Sciatic nerve (tissue), 2 donors: ENCODE measurements around the gene PRKCH. TPM values are rescaled to one million over a fixed set of nuclear protein-coding genes. Genes with fewer than 3 reads are reported as not detected.
A peak's percentile ranks its signal among the peaks of the same experiment; 100 is the strongest.

ENCODE experiments used
- ATAC-seq: fragments of 200-7000 bp; cut with Tn5 transposase; one replicate; pipeline ENCODE4 v1.9.1; 2020; ENCODE audit warnings: mild to moderate bottlenecking, moderate library complexity
- DNase-seq: peaks from one replicate; pipeline ENCODE4 v3.0.0-alpha.2; 2020; ENCODE audit warnings: low spot score
- intact Hi-C: fragments of 100-400 bp; cut with DNase I; formaldehyde crosslinking; loops from one replicate; pipeline ENCODE4 v1.14.2; 2022
- total RNA-seq: library from RNA; stranded (reverse); fragmentation: NEBNext Ultra II Directional; extraction: Animal tissue kit (Norgen Biotek cat#: 25700); gene quantifications from one replicate; pipeline ENCODE4 v1.2.1, GENCODE V29; 2021
- donor health status: DM: no; HTN: no; CAD: no.
- donor health status: DM: no; HTN: no; CAD: no.

The PRKCH gene
- total RNA-seq, 1 donor from 2014 or later = 52.9 TPM

DNA sequence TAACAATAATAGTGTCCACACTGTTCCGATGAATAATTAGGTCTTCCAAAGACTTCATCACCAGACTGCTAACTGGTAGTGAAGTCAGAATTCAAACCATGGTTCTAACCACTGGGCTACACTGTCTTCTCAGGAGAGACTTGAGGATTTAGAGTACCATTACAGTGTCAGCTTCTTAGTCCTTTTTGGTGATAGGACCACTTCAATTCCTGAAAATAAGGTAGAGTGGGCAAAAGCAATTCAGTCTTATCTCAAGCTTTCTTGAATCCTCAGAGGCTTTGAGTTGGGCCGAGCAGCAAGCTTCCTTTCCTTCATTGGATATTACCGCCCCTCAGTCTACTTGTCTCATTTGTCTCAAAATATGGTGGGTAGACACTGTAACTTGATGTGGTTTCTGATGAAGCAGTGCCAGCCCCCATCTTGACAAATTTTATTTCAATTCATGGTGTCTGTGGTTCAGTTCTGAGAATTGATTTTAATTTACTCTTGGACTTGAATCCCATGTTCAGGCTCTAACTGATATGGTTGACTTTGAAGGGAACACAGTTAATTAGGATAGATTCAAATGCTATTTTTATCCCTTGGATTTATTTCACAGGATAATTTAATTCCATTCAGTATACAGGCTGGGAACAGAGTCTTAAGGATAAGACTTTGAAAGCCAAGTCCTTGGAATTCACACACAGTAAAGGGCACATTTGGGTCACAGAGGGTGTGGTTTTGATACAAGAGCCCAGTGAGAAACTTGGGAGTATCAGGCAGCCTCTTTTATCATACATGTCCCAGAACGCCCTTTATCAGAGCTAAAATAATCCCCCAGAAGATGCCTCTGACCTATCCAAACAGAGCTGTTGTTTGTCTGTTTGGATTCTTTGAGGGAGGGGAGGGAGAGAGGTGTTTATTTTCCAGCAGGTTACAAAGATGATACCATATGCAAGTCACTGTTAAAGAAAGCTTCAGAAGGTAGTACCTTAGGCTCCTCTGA is 167.3 kb downstream of the PRKCH start:
- DNase-seq (no peak), ATAC-seq (no peak)
- intact Hi-C loops = no loop called here

DNA sequence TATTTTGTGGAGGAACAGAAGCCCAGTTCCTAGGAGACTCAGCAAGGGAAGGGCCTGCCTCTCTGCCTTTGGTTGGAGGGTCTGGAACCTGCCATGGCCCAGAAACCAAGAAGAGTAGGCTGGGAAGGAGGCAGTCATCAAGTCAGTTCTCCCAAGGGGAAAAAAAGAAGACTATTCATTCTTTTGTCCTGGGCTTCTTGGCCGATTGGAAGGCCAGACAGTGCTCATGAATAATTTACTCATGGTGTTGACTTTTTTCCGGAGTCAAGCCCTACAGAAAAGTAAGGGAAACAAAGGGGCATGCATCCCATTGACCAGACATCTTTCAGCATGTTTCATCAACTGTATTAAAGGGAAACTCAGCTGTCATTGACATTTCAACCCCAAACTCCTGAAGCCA is 168.1 kb downstream of the PRKCH start:
- ATAC-seq (no peak), DNase-seq (no peak)
- intact Hi-C loops = no loop called here

DNA sequence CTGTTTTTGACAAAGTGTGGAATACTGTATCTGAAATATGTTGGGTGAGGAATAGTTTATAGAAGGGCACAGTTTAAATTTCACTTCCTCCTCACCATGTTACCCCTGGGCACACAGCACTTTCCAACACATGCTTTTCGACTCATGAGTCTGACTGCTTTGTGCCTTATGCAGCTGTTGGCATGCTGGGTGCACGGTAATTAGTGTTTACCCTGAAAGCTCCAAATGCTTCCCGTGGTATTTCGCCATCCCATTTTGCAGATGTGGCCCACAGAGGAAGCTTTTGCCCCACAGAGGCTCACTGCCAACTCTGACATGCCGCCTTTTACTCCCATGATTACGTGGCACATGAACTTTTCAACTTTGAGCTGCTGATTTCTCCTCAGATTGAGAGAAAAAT is 168.6 kb downstream of the PRKCH start:
- DNase-seq = peak; percentile 71
- intact Hi-C loops = no loop called here
- ATAC-seq = peak; percentile 67

DNA sequence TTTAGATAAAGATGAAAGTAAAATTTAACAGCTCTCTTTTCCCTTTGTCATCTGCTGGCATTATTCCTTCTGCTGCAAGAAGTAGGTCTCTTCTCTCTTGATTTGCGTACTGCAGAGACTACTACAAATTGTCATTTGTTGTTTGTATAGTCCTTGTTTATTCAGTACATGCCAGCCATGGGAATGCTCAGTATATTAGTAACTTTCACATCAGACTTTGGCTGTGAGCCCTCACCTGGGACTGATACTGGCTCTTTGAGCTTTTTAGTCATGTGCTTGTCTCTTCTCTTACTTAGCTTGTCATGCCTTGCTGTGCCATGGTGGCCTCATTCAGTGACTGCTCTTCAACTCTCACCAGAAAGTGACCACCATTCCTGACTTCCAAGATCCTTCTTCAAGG is 169.8 kb downstream of the PRKCH start:
- intact Hi-C loops = no loop called here
- DNase-seq = no peak
- ATAC-seq = no peak

DNA sequence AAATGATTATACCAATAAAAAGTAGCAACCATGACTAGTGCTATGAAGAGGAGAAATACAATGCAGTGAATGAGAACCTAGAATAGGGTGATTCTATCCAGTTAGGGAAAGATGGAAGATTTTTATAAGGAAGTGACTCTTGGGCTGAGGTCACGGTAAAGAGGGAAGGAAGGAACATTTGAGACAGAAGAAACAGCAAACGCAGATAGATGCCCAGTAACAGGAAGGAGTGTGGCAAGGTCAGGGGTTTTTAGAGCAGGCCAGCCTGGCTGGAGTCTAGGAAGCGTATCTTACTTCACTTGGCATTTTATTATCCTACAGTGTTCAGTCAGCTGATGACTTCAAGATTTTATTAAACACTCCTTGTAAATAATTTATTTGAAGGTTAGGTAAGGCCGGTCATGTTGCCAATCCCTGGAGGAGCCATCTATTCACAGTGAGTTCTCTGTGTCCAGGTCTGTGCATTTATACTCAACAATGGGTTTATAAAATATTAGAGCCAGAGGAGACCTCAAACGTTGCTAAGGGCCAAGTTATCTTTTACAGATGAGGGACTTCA is 170.6 kb downstream of the PRKCH start:
- DNase-seq = no peak
- peak; percentile 60 for ATAC-seq

DNA sequence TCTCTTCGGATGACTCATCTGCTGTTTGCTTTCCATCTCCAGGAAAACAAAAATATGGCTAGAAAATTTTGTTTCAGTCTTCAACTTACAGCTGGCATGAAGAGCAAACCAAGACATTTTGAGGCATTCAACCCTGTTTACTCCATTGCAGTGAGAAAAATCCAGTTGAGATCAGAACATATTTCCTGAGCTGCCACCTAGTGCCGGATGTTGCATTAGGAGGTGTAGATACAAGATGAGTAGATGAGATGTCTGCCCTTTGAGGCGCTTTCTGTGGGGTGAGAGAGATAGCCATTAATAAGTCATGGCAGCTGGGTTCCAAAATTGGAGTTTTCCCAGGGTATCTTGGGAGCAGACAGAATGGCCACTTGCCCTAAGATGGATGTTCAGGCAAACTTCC is 171.1 kb downstream of the PRKCH start:
- intact Hi-C loops = no loop called here
- no peak for ATAC-seq
- no peak for DNase-seq

More for the DNA sequence above, 170.6 kb downstream of the PRKCH start:
- intact Hi-C loops = no loop called here

DNA sequence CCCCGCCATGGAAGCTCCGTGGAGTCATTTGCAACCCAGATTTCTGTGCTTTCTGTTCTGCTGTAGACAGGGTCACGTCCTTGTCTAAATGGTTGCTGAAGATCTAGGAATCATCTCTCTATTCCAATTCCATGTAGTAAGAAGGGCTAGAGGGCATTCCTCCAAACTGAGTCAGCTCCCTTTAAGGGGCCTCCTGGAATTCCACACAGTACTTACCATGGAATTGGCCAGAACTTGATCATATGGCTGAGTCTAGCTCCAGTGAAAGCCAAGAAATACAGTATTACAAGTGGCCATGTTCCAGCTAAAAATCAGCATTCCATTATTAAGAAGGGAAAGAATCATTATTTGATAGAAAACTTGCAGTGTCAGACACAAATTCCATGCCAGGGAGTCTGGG is 171.9 kb downstream of the PRKCH start:
- DNase-seq = no peak
- intact Hi-C loops = no loop called here
- ATAC-seq = no peak

DNA sequence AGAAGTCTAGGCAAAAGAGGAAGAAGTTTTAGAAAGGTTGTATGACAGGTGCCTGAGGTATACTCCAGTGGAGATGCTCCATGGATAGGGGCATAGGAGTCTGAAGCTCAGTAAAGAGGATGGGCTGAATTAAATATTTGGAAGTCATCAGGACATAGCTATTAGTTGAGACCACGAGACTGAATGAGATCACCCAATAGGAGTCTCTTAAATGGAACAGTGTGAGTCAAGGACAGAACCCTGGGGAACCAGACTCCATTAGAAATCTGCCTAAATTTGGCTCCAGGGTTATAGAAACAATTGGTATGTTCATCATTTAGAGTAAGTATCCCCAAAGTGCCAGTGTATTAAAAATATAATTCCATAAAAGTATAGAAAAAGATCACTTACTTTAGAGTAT is 172.6 kb downstream of the PRKCH start:
- ATAC-seq = no peak
- intact Hi-C loops = no loop called here

DNA sequence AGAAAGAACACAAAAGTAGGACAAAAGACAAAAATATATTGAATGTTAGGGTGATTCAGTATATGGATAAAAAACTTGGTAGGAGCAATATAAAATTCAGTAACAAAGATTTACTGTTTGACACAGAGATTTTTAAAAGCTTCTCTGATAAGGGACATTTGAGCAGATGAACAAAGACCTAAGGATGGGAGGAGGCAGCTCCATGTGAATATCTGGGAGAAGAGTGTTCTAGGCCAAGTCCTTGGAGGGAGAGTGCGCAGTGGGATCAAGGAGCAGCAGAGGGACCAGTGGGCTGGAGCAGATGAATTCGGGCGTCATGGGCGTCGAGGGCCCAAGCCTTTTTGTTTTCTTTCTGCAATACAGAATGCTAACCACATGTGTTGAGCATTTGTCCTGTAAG is 174.4 kb downstream of the PRKCH start:
- intact Hi-C loops = no loop called here
- DNase-seq = no peak
- ATAC-seq = no peak

More for the DNA sequence above, 172.6 kb downstream of the PRKCH start:
- DNase-seq = no peak

DNA sequence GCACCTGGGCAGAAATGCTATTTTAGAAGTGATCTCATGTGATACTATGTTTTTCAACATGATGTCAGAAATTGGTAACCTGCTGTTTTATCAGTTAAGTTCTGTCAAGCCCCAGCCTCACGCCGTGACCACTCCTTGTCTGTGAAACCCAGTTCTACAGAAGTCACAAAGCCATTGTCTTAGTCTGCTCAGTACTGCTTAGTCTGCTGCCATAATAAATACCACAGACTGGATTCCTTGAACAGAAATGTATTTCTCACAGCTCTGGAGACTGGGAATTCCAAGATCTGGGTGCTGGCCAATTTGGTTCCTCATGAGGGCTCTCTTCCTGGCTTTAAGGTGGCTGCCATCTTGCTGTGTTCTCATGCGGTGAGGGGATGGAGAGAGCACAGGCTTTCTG is 176.9 kb downstream of the PRKCH start:
- intact Hi-C loops = no loop called here
- DNase-seq = no peak
- peak; percentile 15 for ATAC-seq

DNA sequence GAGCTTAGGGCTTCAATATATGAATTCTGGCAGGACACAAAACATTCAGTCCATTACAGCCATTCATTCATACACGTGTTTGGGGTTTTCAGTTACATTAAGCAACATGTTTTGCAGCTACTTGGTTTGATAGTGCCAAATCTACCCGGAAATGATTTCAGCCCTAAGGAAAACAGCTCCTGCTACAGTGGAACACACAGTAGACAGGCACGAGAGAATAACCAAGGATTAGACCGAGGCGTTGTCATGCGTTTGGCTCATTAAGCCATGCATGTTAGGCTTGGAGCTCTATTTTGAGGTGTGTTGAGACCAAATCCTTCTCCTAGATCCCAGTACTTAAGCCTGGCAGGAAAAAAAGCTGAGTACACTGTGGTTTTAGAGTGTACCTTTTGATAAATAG is 177.4 kb downstream of the PRKCH start:
- ATAC-seq = peak; percentile 76
- intact Hi-C loops = no loop called here
- no peak for DNase-seq

DNA sequence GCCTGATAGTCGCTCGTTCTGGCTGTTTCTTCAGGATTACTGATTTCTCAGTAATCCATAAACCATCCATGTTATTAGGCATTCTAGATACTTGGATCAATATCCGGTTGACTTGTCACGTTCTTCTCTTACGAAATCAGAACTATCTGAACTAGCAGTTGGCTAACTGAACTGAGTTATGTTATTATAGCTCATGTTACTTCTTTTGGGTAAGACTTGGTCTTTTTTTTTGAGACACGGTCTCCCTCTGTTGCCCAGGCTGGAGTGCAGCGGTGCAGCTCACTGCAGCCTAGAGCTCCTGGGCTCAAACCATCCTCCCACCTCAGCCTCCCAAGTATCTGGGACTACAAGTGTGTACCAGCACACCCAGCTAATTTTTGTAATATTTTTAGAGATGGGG is 178.6 kb downstream of the PRKCH start:
- DNase-seq (no peak), ATAC-seq (no peak)
- intact Hi-C loops = no loop called here

DNA sequence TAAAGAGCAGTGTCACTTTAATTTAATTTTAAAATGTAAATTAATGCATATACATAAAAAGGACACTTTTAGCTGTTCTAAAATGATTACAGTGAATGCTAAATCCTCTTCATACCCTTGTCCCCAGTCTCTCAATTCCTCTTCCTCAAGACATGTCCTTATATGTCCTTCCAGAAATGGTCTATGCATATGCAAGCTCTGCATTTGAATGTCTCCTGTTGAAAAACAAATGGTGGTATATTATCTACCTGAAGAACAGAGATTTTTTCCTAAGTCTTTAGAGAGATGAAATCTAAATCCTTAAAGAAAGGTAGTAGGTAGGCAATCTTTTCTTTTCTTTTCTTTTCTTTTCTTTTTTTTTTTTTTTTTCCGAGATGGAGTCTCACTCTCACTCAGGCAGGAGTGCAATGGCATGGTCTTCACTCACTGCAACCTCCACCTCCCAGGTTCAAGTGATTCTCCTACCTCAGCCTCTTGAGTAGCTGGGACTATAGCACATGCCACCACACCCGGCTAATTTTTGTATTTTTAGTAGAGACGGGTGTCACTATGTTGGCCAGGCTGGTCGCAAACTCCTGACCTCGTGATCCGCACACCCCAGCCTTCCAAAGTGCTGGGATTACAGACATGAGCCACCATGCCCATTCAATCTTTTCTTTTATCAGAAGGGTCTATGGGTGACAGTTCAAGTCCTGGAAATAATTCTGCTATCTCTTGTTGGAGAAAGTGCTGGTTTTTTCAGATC is 180.5 kb downstream of the PRKCH start:
- DNase-seq (no peak), ATAC-seq (no peak)
- intact Hi-C loops = no loop called here

DNA sequence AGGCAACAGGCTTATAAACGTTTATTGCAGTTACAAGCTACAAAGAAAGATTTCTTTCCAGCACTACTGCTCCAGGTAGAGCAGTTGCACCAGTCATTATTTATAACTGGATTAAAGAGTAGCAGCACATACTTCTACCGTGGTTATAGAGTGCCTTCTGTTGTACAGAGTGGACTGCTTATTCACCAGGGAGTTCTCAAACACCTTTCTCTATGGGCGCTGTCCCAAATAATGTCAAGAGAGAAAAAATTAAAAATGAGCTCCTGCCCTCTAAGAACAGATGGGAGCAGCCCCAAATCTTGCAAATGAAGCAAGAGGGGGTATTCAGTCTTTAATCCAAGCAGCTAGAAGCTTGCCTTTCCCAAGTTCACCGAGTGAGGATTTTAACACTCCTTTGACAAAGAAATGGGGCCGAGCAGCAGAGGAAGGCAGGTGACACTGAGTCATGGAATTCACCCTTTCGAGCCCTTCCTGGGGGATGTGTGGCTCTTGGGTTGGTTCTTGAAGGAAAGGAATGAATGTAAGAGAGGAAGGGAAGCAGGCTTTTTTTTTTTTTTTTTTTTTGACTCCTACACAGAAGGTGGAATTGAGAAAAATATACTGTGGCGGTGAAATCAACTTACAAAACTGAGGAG is 181.2 kb downstream of the PRKCH start:
- ATAC-seq (no peak), DNase-seq (no peak)
- intact Hi-C loops = no loop called here

DNA sequence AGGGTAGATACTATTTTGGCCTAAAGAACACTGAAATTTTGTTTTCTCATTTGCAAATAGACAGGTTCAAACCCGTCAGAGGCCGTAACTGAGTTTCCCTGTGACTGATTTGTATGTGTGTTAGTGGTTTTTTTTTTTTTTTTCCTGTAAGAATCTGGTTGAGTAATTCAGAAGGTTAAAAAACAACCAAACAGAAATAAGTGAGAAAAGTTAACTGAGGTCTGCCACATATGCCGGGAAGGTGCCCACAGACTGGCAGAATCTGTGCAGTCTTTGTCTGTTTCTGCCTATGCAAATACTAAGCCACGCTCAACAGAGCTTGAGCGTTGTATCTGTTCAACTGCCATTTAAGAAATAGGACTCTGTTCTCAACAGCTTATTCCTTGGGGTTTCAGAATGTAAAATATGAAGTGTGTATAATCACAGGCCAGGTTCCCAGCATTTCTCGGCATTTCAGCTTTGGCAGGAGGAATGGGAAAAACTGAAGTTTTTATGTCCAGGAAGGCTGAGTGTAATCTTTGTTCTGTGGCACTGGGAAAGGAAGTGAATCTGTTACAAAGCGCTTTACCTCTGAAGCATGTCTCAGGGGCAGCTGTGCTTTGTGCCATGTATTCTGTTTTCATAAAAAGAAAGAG is 181.9 kb downstream of the PRKCH start:
- DNase-seq (no peak), ATAC-seq (peak; percentile 43)
- intact Hi-C loops = no loop called here

DNA sequence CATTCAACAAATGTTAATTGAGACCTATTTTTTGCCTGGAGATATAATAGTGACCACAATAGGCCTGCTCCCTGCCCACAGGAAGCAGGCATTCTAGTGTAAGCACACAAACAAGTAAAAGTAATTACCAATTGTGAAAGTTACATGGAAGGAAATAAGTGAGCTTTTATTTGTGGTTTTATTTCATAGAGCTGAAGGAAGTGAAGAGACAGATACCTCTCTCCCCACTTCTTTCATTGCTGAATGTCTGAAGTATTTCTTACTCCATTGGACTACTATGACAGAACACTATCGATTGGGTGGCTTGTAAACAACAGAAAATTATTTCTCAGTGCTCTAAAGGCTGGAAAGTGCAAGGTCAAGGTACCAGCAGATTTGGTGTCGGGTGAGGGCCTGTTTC is 183.5 kb downstream of the PRKCH start:
- intact Hi-C loops = no loop called here
- ATAC-seq (no peak), DNase-seq (no peak)

DNA sequence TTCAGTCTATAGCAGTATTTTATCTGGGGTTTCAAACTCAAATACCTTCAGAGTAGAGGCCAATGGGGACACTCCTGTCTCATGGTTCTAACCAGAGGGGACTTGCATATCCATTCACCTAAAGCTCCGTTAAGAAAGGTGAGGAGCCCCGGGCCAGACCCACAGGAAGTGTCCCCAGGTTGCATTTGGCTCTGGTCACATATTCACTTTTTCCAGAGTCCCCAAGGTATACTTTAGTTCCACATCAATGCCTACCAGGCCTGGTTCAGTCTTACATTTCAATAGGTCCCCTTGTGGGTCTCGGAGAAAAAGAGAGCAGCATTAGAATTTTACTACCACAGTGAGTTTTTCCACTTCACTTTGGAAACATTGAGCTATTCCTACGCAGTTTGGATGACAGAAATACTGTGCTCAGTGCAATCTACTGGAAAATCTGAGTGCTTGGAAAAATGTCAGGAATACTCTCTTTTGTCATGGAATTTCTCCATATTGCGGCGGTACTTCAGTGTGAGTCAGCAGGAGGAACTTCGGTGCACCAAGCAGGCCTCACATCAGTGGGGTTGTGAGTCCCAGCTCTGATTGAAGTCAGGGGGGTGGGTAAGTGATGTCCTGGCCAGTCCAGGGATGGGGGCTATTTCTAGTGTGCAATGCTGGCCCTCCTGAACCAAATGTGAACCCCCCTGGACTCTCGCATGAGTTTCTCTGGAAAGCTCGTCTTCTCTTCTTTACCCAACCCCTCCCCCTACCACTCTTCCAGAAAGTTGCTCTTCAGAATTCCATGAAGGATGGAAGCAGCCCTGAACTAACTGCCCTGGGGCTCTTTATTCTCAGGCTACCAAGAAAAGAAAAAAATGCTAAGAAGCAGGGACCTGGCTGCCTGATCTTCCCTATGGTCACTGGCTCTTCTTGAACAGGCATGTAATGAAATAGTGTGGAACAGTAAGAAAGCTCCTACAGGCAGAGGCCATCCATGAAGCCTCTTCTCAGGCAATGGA is 184.7 kb downstream of the PRKCH start:
- DNase-seq = no peak
- intact Hi-C loops = no loop called here
- ATAC-seq = peak; percentile 41

DNA sequence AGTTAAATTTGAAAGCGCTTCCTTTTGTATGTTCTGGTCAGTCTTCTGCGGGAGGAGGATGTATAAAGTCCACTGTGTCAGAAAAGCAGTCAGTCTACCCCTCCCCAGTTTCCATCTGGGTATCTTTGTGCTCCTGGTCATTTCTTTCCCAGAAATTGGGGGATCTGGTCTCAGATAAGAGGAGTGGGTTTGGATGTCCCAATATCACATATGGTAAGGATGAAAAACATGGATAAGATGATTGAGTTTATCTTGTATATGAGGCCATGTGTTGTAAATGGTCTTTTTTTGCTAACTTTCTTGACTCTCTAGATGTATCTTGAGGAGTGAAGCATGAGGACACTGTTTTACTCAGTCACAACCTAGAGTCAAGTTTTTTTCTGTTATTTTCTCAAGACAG is 187.1 kb downstream of the PRKCH start:
- intact Hi-C loops = no loop called here
- no peak for DNase-seq
- no peak for ATAC-seq
